ENCODE data around the gene RAB30.
A peak's percentile ranks its signal among the peaks of the same experiment; 100 is the strongest.
"Not testable (repeated sequence)": the region's sequence is repeated elsewhere in the genome, so short reads cannot be mapped to it uniquely, and the experiment has no call there.

Gene RAB30

GRCh38 chr11:82974135-82974534 is 97.6 kb downstream of the RAB30 start:
- Histone ChIP-seq H3K4me3 (ENCODE audit: insufficient read depth, low read length, poor library complexity, severe bottlenecking) (no peak overlapping the region), H3K4me2 (ENCODE audit: low read depth, low read length, poor library complexity, severe bottlenecking) (no peak overlapping the region), H3K9ac (ENCODE audit: low read length) (no peak overlapping the region), H2AFZ (ENCODE audit: low read depth, low read length, severe bottlenecking) (no peak overlapping the region), H3K27ac (ENCODE audit: low read depth, low read length) (no peak overlapping the region), H3K9me2 (replicated peaks; ENCODE audit: insufficient read depth, low read length) (no peaks in the 10 kb centered on the region), H4K20me1 (ENCODE audit: low read depth, low read length) (no peaks in the 10 kb centered on the region), H3K36me3 (ENCODE audit: low read length) (peaks cover 10% of the 10 kb centered on the region; the same call in 1 of the 2 replicates), H3K9me3 (ENCODE audit: insufficient read depth, low read length) (no peaks in the 10 kb centered on the region), H3F3A (ENCODE audit: insufficient read depth) (peaks cover 44% of the 10 kb centered on the region), H3K79me2 (ENCODE audit: insufficient read depth, low read length) (no peaks in the 10 kb centered on the region), H3K27me3 (ENCODE audit: low read length) (no peaks in the 10 kb centered on the region)
- TF ChIP-seq, protein P1, sequence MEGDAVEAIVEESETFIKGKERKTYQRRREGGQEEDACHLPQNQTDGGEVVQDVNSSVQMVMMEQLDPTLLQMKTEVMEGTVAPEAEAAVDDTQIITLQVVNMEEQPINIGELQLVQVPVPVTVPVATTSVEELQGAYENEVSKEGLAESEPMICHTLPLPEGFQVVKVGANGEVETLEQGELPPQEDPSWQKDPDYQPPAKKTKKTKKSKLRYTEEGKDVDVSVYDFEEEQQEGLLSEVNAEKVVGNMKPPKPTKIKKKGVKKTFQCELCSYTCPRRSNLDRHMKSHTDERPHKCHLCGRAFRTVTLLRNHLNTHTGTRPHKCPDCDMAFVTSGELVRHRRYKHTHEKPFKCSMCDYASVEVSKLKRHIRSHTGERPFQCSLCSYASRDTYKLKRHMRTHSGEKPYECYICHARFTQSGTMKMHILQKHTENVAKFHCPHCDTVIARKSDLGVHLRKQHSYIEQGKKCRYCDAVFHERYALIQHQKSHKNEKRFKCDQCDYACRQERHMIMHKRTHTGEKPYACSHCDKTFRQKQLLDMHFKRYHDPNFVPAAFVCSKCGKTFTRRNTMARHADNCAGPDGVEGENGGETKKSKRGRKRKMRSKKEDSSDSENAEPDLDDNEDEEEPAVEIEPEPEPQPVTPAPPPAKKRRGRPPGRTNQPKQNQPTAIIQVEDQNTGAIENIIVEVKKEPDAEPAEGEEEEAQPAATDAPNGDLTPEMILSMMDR (IDR thresholded peaks at IDR 0.05; ENCODE audit: insufficient read depth, low read length, poor library complexity, severe bottlenecking) = no peak

- Histone ChIP-seq H3K27ac (ENCODE audit: low read depth, low read length) (peak overlapping the region; percentile 8; the same call in 1 of the 2 replicates), H3K9me2 (replicated peaks; ENCODE audit: insufficient read depth, low read length) (no peaks in the 10 kb centered on the region), H3K27me3 (ENCODE audit: low read length) (no peaks in the 10 kb centered on the region), H2AFZ (ENCODE audit: low read depth, low read length, severe bottlenecking) (no peak overlapping the region), H3K9me3 (ENCODE audit: insufficient read depth, low read length) (no peaks in the 10 kb centered on the region), H3F3A (ENCODE audit: insufficient read depth) (peaks cover 36% of the 10 kb centered on the region), H3K4me2 (ENCODE audit: low read depth, low read length, poor library complexity, severe bottlenecking) (no peak overlapping the region), H4K20me1 (ENCODE audit: low read depth, low read length) (no peaks in the 10 kb centered on the region), H3K36me3 (ENCODE audit: low read length) (no peaks in the 10 kb centered on the region), H3K4me3 (ENCODE audit: insufficient read depth, low read length, poor library complexity, severe bottlenecking) (no peak overlapping the region), H3K79me2 (ENCODE audit: insufficient read depth, low read length) (no peaks in the 10 kb centered on the region), H3K9ac (ENCODE audit: low read length) (no peak overlapping the region)
- TF ChIP-seq EZH2phosphoT487 (conservative IDR thresholded peaks at IDR 0.05; ENCODE audit: low read length) = no peak
- TF ChIP-seq, protein P1 (IDR thresholded peaks at IDR 0.05; ENCODE audit: insufficient read depth, low read length, poor library complexity, severe bottlenecking) = no peak
Measured at GRCh38 chr11:82972103-82972502, 99.6 kb downstream of the RAB30 start.

GRCh38 chr11:82971519-82971946 is 100.2 kb downstream of the RAB30 start:
- H3K27me3 ChIP-seq (ENCODE audit: low read length); H3K9me3 ChIP-seq (ENCODE audit: insufficient read depth, low read length); H3K27ac ChIP-seq (ENCODE audit: low read depth, low read length); H3K79me2 ChIP-seq (ENCODE audit: insufficient read depth, low read length); H3K4me2 ChIP-seq (ENCODE audit: low read depth, low read length, poor library complexity, severe bottlenecking); H3K9ac ChIP-seq (ENCODE audit: low read length); H3K4me3 ChIP-seq (ENCODE audit: insufficient read depth, low read length, poor library complexity, severe bottlenecking); H2AFZ ChIP-seq (ENCODE audit: low read depth, low read length, severe bottlenecking); H3K9me2 ChIP-seq (replicated peaks; ENCODE audit: insufficient read depth, low read length); H3K36me3 ChIP-seq (ENCODE audit: low read length); H4K20me1 ChIP-seq (ENCODE audit: low read depth, low read length): not testable (repeated sequence)
- H3F3A ChIP-seq (ENCODE audit: insufficient read depth) = peaks cover 31% of the 10 kb centered on the region

- H4K20me1 ChIP-seq (ENCODE audit: low read depth, low read length); H3K27me3 ChIP-seq (ENCODE audit: low read length); H3K9ac ChIP-seq (ENCODE audit: low read length); H3K9me3 ChIP-seq (ENCODE audit: insufficient read depth, low read length); H3K9me2 ChIP-seq (replicated peaks; ENCODE audit: insufficient read depth, low read length); H2AFZ ChIP-seq (ENCODE audit: low read depth, low read length, severe bottlenecking); H3K79me2 ChIP-seq (ENCODE audit: insufficient read depth, low read length); H3K4me3 ChIP-seq (ENCODE audit: insufficient read depth, low read length, poor library complexity, severe bottlenecking); H3K36me3 ChIP-seq (ENCODE audit: low read length): not testable (repeated sequence)
- Histone ChIP-seq H3F3A (ENCODE audit: insufficient read depth) (peaks cover 24% of the 10 kb centered on the region), H3K4me2 (ENCODE audit: low read depth, low read length, poor library complexity, severe bottlenecking) (peak overlapping the region; percentile 40), H3K27ac (ENCODE audit: low read depth, low read length) (peak overlapping the region; percentile 62; the same call in 1 of the 2 replicates)
Measured at GRCh38 chr11:82970507-82971083, 101.1 kb downstream of the RAB30 start.
